GM21528 (cell line): ENCODE measurements around the gene APOL6.

Experiments used
- ATAC-seq: cut with Tn5 transposase; IDR thresholded peaks from one replicate; pipeline ENCODE4 v1.9.1; 2021; ENCODE audit warnings: mild to moderate bottlenecking, moderate library complexity; ENCODE audit not compliant: unreplicated experiment, low FRiP score

Gene APOL6

DNA sequence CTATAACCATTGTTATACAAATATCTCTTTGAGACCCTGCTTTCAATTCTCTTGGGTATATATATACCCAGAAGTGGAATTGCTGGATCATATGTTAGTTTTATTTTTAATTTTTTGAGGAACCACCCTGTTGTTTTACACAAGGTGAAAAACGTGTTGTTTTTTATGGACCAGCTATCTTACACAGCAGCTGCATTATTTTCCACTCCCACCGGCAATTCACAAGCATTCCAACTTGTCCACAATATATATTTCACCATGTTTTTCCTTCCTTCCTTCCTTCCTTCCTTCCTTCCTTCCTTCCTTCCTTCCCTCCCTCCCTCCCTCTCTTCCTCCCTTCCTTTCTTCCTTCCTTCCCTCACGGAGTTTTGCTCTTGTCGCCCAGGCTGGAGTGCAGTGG, 63.1 kb downstream of the APOL6 start:
- ATAC-seq, result no peak

DNA sequence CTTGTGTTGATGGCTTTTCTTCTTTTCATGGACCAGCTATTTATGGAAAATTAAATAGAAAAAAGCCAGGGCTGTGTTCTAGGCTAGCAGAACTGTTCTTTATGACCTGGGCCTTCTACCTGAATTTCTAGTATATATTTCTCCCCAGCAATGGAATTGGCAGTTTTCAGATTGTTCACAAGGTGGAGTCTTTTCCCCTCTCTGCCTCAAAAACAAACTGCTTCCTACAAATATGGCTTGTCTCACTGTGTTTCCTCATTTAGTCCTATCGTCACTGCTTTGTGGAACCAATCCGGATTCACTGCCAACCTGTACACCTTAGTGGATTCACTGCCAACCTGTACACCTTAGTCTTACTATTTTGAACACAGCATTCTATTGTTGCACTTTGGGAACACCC, 64.4 kb downstream of the APOL6 start:
- no peak for ATAC-seq

GRCh38 chr22:35717572-35717971, 69.3 kb downstream of the APOL6 start, which contains the start of gene APOL5:
APOL5 (plus strand) TSS chr22:35717872; CDS start chr22:35717872, 0 bp downstream.
- no peak for ATAC-seq
